CD4-positive, CD25-positive, alpha-beta regulatory T cell (primary cell): ENCODE data around the gene GRID2. TPM values are rescaled to one million over a fixed set of nuclear protein-coding genes. Genes with fewer than 3 reads are reported as not detected.

ENCODE experiments used
- ATAC-seq, 2 donors: fragments of 150-1000 bp; cut with Tn5 transposase; one replicate each; pipeline ENCODE4 v1.10.0; 2021; ENCODE audit warnings: low read depth in 2 of 2, moderate number of reproducible peaks in 2 of 2, moderate library complexity in 1 of 2
- DNase-seq, 3 donors: peaks; one replicate each; pipeline versions ENCODE4 v3.0.0 to v3.0.0-alpha.2; 2012 to 2022; ENCODE audit warnings: mixed read lengths in 1 of 3
- H3K27ac ChIP-seq: one replicate; pipeline ENCODE4 v1.7.0; 2013; ENCODE audit warnings: mild to moderate bottlenecking, low read length; ENCODE audit not compliant: insufficient read depth, poor library complexity, severe bottlenecking
- H3K27me3 ChIP-seq: one replicate; pipeline ENCODE4 v1.7.0; 2013; ENCODE audit warnings: low read length; ENCODE audit not compliant: control insufficient read depth, insufficient read depth
- H3K36me3 ChIP-seq: one replicate; pipeline ENCODE4 v1.7.0; 2013; ENCODE audit warnings: mild to moderate bottlenecking, low read length, moderate library complexity; ENCODE audit not compliant: control insufficient read depth, insufficient read depth
- H3K4me1 ChIP-seq: 2 replicates; pipeline ENCODE4 v1.7.0; 2013; ENCODE audit warnings: mild to moderate bottlenecking, low read length; ENCODE audit not compliant: insufficient read depth, control insufficient read depth, poor library complexity, severe bottlenecking
- H3K4me3 ChIP-seq: one replicate; pipeline ENCODE4 v1.7.0; 2013; ENCODE audit warnings: low read depth, mild to moderate bottlenecking, low read length, moderate library complexity
- H3K9me3 ChIP-seq, 2 experiments: 1 replicate in 1 of 2; 2 replicates in 1 of 2; pipeline ENCODE4 v1.7.0; 2013; ENCODE audit warnings: low read length in 2 of 2, mild to moderate bottlenecking in 1 of 2, moderate library complexity in 1 of 2; ENCODE audit not compliant: control insufficient read depth in 2 of 2
- H3K27ac Mint-ChIP-seq, 3 donors: one replicate each; pipeline ENCODE4 v1.8.0; 2020 to 2022; ENCODE audit warnings: mild to moderate bottlenecking in 3 of 3, mixed read lengths in 3 of 3, moderate library complexity in 2 of 3
- H3K27me3 Mint-ChIP-seq: one replicate; pipeline ENCODE4 v1.8.0; 2022; ENCODE audit warnings: mild to moderate bottlenecking, mixed read lengths
- H3K36me3 Mint-ChIP-seq: one replicate; pipeline ENCODE4 v1.8.0; 2020; ENCODE audit warnings: mixed read lengths
- H3K4me1 Mint-ChIP-seq, 4 donors: one replicate each; pipeline ENCODE4 v1.8.0; 2020 to 2022; ENCODE audit warnings: mixed read lengths in 4 of 4, mild to moderate bottlenecking in 1 of 4
- H3K4me3 Mint-ChIP-seq, 4 donors: one replicate each; pipeline ENCODE4 v1.8.0; 2020 to 2022; ENCODE audit warnings: mild to moderate bottlenecking in 4 of 4, mixed read lengths in 4 of 4, moderate library complexity in 3 of 4
- H3K9me3 Mint-ChIP-seq, 7 donors: one replicate each; pipeline ENCODE4 v1.8.0; 2020 to 2022; ENCODE audit warnings: mixed read lengths in 7 of 7, mild to moderate bottlenecking in 3 of 7, moderate library complexity in 2 of 7
- polyA plus RNA-seq, 4 donors: library from polyadenylated mRNA; unstranded; fragments of 300-500 nt; fragmentation: Illumina TruSeq; gene quantifications; one replicate each; pipeline ENCODE4 v1.2.3, GENCODE V29; 2021
- total RNA-seq: library from RNA; stranded (reverse); gene quantifications from one replicate; pipeline ENCODE4 v1.2.3, GENCODE V29; 2022

Gene GRID2
- total and polyA plus RNA-seq, 5 donors from 2014 or later: not detected

DNA sequence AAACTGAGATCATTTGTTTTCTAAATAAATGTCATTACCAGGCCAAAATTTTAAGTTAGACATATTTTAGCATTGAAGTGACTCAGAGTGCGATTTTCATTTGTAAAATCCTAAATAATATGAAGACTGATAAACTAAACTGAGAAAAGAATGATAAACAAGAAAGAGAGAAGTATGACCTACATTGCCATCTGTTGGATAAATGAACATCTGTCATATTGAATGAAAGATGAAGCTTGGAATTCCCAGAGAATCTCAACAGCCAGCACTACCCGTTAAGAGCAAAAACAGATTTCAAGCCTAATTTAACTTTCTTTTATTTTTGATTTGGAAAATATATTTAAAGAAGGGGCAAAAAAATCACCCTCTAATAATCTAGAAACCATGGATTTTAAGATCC is 933.8 kb downstream of the GRID2 start:
- Mint-ChIP-seq H3K9me3 (peaks cover 0 to 9% (median 7%) of the 10 kb centered on the region in 7 donors), H3K27me3 (no peaks in the 10 kb centered on the region), H3K4me3 (no peak overlapping the region), H3K36me3 (no peaks in the 10 kb centered on the region), H3K4me1 (no peaks in the 10 kb centered on the region), H3K27ac (no peak overlapping the region)
- ATAC-seq: no peak
- no peaks in the 10 kb centered on the region for H3K27me3 ChIP-seq
- no peak for DNase-seq
- H3K4me3 ChIP-seq: no peak overlapping the region
- no peaks in the 10 kb centered on the region for H3K9me3 ChIP-seq
- H3K27ac ChIP-seq: no peak overlapping the region
- no peaks in the 10 kb centered on the region for H3K4me1 ChIP-seq
- H3K36me3 ChIP-seq: no peaks in the 10 kb centered on the region

GRCh38 chr4:93243262-93243661 is 939.5 kb downstream of the GRID2 start:
- Histone ChIP-seq H3K27ac (no peak overlapping the region), H3K9me3 (no peaks in the 10 kb centered on the region), H3K36me3 (no peaks in the 10 kb centered on the region), H3K27me3 (no peaks in the 10 kb centered on the region), H3K4me1 (no peaks in the 10 kb centered on the region), H3K4me3 (no peak overlapping the region)
- H3K27ac Mint-ChIP-seq: no peak overlapping the region
- H3K4me1 Mint-ChIP-seq: no peaks in the 10 kb centered on the region
- DNase-seq (no peak), ATAC-seq (no peak)
- H3K9me3 Mint-ChIP-seq: peaks cover 1 to 9% (median 5%) of the 10 kb centered on the region in 7 donors
- no peaks in the 10 kb centered on the region for H3K36me3 Mint-ChIP-seq
- H3K27me3 Mint-ChIP-seq: no peaks in the 10 kb centered on the region
- no peak overlapping the region for H3K4me3 Mint-ChIP-seq

GRCh38 chr4:93261207-93261606 is 957.4 kb downstream of the GRID2 start:
- H3K27me3 ChIP-seq: no peaks in the 10 kb centered on the region
- Mint-ChIP-seq H3K4me3 (no peak overlapping the region), H3K27ac (no peak overlapping the region), H3K9me3 (peaks cover 0 to 11% (median 0%) of the 10 kb centered on the region in 7 donors), H3K27me3 (no peaks in the 10 kb centered on the region), H3K4me1 (no peaks in the 10 kb centered on the region), H3K36me3 (no peaks in the 10 kb centered on the region)
- H3K36me3 ChIP-seq: no peaks in the 10 kb centered on the region
- no peaks in the 10 kb centered on the region for H3K4me1 ChIP-seq
- no peak overlapping the region for H3K4me3 ChIP-seq
- DNase-seq (no peak), ATAC-seq (no peak)
- no peak overlapping the region for H3K27ac ChIP-seq
- H3K9me3 ChIP-seq: peaks cover 0 to 2% of the 10 kb centered on the region in 2 experiments

- H3K4me3 Mint-ChIP-seq: no peak overlapping the region
- no peaks in the 10 kb centered on the region for H3K27me3 Mint-ChIP-seq
- no peaks in the 10 kb centered on the region for H3K4me1 Mint-ChIP-seq
- Histone ChIP-seq H3K4me1 (no peaks in the 10 kb centered on the region), H3K27me3 (no peaks in the 10 kb centered on the region), H3K9me3 (peaks cover 0 to 2% of the 10 kb centered on the region in 2 experiments), H3K36me3 (no peaks in the 10 kb centered on the region), H3K27ac (no peak overlapping the region), H3K4me3 (no peak overlapping the region)
- H3K36me3 Mint-ChIP-seq: no peaks in the 10 kb centered on the region
- H3K27ac Mint-ChIP-seq: no peak overlapping the region
- DNase-seq (no peak), ATAC-seq (no peak)
- H3K9me3 Mint-ChIP-seq: peaks cover 0 to 11% (median 2%) of the 10 kb centered on the region in 7 donors
Observed at GRCh38 chr4:93263166-93263565, 959.4 kb downstream of the GRID2 start.

DNA sequence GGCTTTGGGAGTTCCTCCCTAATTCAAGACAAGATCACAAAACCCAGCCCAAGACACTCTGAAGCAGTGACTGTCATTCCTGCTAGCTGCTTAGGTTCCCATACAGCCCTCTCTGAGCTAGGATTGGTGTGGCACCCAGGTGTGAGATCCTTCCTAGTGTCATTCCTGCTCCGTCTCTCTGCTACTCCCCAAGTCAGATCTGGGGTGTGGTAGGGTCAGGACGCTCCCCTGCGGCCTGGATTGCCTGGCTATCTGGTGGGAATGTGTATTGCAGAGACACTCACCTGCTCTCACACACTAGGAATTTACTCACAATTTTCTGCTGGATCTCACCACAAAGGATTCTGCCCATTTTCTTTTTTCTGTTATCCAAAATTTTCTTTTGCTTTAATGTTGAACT is 964.0 kb downstream of the GRID2 start:
- Mint-ChIP-seq H3K4me1 (no peaks in the 10 kb centered on the region), H3K27ac (no peak overlapping the region)
- no peaks in the 10 kb centered on the region for H3K4me1 ChIP-seq

DNA sequence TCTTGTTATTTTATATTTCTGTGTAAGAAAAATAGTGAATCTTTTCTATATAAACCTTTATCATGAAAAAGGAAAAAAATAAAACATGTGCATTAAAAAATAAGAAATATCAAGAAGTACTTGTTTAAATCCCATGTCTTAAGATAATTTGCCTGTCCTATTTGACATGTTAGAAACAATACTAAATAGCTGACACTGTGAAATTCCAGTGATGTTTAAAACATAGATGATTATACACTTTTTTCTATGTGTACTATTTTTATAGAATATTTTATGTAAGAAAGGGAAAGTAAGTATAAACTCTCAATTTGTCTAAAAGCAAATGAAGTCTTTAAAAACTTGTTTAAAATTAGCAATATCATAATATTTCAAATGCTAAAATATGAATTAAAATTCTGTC is 981.6 kb downstream of the GRID2 start:
- H3K9me3 ChIP-seq: no peaks in the 10 kb centered on the region
- no peaks in the 10 kb centered on the region for H3K36me3 ChIP-seq
- no peak overlapping the region for H3K4me3 ChIP-seq
- Mint-ChIP-seq H3K27ac (no peak overlapping the region), H3K9me3 (peaks cover 0 to 8% (median 3%) of the 10 kb centered on the region in 7 donors), H3K4me1 (no peaks in the 10 kb centered on the region), H3K27me3 (no peaks in the 10 kb centered on the region), H3K4me3 (no peak overlapping the region), H3K36me3 (no peaks in the 10 kb centered on the region)
- no peak for ATAC-seq
- DNase-seq: no peak
- no peaks in the 10 kb centered on the region for H3K4me1 ChIP-seq
- no peak overlapping the region for H3K27ac ChIP-seq
- H3K27me3 ChIP-seq: no peaks in the 10 kb centered on the region

More for the DNA sequence above, 964.0 kb downstream of the GRID2 start:
- Mint-ChIP-seq H3K36me3 (no peaks in the 10 kb centered on the region), H3K4me3 (no peak overlapping the region), H3K9me3 (peaks cover 0 to 10% (median 5%) of the 10 kb centered on the region in 7 donors), H3K27me3 (no peaks in the 10 kb centered on the region)
- Histone ChIP-seq H3K9me3 (peaks cover 0 to 6% of the 10 kb centered on the region in 2 experiments), H3K27ac (no peak overlapping the region), H3K27me3 (no peaks in the 10 kb centered on the region), H3K36me3 (no peaks in the 10 kb centered on the region), H3K4me3 (no peak overlapping the region)
- ATAC-seq: no peak
- no peak for DNase-seq

GRCh38 chr4:93289241-93289640 is 985.5 kb downstream of the GRID2 start:
- Histone ChIP-seq H3K4me3 (no peak overlapping the region), H3K27me3 (no peaks in the 10 kb centered on the region), H3K36me3 (no peaks in the 10 kb centered on the region), H3K9me3 (no peaks in the 10 kb centered on the region), H3K27ac (no peak overlapping the region), H3K4me1 (no peaks in the 10 kb centered on the region)
- no peaks in the 10 kb centered on the region for H3K4me1 Mint-ChIP-seq
- H3K36me3 Mint-ChIP-seq: no peaks in the 10 kb centered on the region
- no peak overlapping the region for H3K4me3 Mint-ChIP-seq
- DNase-seq (no peak), ATAC-seq (no peak)
- H3K27ac Mint-ChIP-seq: no peak overlapping the region
- no peaks in the 10 kb centered on the region for H3K27me3 Mint-ChIP-seq
- H3K9me3 Mint-ChIP-seq: peaks cover 0 to 12% (median 3%) of the 10 kb centered on the region in 7 donors

DNA sequence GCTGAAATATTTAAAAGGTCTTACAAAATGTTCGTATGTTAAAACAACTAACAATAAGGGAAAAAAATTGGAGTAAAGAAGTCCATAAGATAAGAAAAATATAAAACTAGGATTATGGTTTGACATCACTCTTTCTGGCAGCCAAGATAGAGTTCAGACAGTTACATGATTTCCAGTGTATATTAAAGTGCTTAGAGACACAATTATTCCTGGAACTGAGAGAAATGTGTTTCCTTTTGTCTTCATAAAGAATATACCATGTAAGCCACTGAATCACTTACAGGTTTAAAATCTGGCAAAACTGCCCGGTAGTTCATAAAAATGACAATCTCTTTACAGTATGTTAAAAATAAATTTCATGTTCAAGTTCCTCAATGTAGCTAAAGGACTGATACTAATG is 986.1 kb downstream of the GRID2 start:
- H3K9me3 Mint-ChIP-seq: peaks cover 0 to 12% (median 3%) of the 10 kb centered on the region in 7 donors
- ATAC-seq: no peak
- Histone ChIP-seq H3K4me3 (no peak overlapping the region), H3K27me3 (no peaks in the 10 kb centered on the region), H3K36me3 (no peaks in the 10 kb centered on the region), H3K9me3 (no peaks in the 10 kb centered on the region), H3K27ac (no peak overlapping the region), H3K4me1 (no peaks in the 10 kb centered on the region)
- DNase-seq: no peak
- H3K27me3 Mint-ChIP-seq: no peaks in the 10 kb centered on the region
- H3K36me3 Mint-ChIP-seq: no peaks in the 10 kb centered on the region
- H3K27ac Mint-ChIP-seq: no peak overlapping the region
- no peaks in the 10 kb centered on the region for H3K4me1 Mint-ChIP-seq
- no peak overlapping the region for H3K4me3 Mint-ChIP-seq
